ENCODE data around the gene CLDN9. TPM values are rescaled to one million over a fixed set of nuclear protein-coding genes. Genes with fewer than 3 reads are reported as not detected.

The CLDN9 gene
- total and polyA plus RNA-seq, 9 of the 15 experiments (the other 6 are each of a cell fraction or from before 2014, with no cell fraction given) = 0.12 to 0.44 (median 0.22) TPM; not detected in 4

- TF ChIP-seq PTRF (tag; IDR thresholded peaks at IDR 0.05) (no peak), ATF7 (IDR thresholded peaks at IDR 0.05) (no peak), DPF2 (IDR thresholded peaks at IDR 0.05) (no peak), PHTF2 (CRISPR knock-in tag; IDR thresholded peaks at IDR 0.05) (no peak), TAF1 (IDR thresholded peaks at IDR 0.05; ENCODE audit: control insufficient read depth, extremely low read depth, insufficient read depth, low read length, severe bottlenecking) (peak; percentile 97), ETS2 (tag; IDR thresholded peaks at IDR 0.05; ENCODE audit: borderline replicate concordance, poor library complexity, severe bottlenecking) (no peak), SIRT6 (IDR thresholded peaks at IDR 0.05; ENCODE audit: low read depth, low read length) (no peak), KDM5B (IDR thresholded peaks at IDR 0.05; ENCODE audit: insufficient replicate concordance, low read depth, low read length) (peak; percentile 51), PHB (CRISPR knock-in tag; IDR thresholded peaks at IDR 0.05) (no peak), CHD2 (IDR thresholded peaks at IDR 0.05; ENCODE audit: low read depth, low read length) (0 out of 2 replicates have a peak, but pooled peaks have one; percentile 2), ZNF79 (CRISPR knock-in tag; IDR thresholded peaks at IDR 0.05; ENCODE audit: low read depth) (no peak), TAF9B (IDR thresholded peaks at IDR 0.05; ENCODE audit: partially characterized antibody) (no peak), SMARCA4 (IDR thresholded peaks at IDR 0.05) (no peak), PTTG1 (tag; IDR thresholded peaks at IDR 0.05; ENCODE audit: low read depth) (no peak), SIX5 (IDR thresholded peaks at IDR 0.05; ENCODE audit: borderline replicate concordance in 1 of 2, insufficient read depth in 1 of 2, low read depth in 1 of 2, low read length in 2 of 2) (no peak), ZNF780A (CRISPR knock-in tag; IDR thresholded peaks at IDR 0.05) (no peak), HNRNPLL (IDR thresholded peaks at IDR 0.05; ENCODE audit: low read depth, low read length, poor library complexity, severe bottlenecking) (peak; percentile 63), RBBP5 (IDR thresholded peaks at IDR 0.05; ENCODE audit: borderline replicate concordance, insufficient read depth, low read length, poor library complexity, severe bottlenecking) (peak; percentile 71), SUPT5H (IDR thresholded peaks at IDR 0.05) (peak; percentile 87), KLF13 (tag; IDR thresholded peaks at IDR 0.05; ENCODE audit: borderline replicate concordance, low read depth) (no peak), RAD21 (CRISPR knock-in tag; conservative IDR thresholded peaks at IDR 0.05 in 1 of 2, IDR thresholded peaks at IDR 0.05 in 1 of 2) (peak; percentile 6 to 12; a peak in 1 of 4 replicates)
- TF ChIP-seq, protein P1, sequence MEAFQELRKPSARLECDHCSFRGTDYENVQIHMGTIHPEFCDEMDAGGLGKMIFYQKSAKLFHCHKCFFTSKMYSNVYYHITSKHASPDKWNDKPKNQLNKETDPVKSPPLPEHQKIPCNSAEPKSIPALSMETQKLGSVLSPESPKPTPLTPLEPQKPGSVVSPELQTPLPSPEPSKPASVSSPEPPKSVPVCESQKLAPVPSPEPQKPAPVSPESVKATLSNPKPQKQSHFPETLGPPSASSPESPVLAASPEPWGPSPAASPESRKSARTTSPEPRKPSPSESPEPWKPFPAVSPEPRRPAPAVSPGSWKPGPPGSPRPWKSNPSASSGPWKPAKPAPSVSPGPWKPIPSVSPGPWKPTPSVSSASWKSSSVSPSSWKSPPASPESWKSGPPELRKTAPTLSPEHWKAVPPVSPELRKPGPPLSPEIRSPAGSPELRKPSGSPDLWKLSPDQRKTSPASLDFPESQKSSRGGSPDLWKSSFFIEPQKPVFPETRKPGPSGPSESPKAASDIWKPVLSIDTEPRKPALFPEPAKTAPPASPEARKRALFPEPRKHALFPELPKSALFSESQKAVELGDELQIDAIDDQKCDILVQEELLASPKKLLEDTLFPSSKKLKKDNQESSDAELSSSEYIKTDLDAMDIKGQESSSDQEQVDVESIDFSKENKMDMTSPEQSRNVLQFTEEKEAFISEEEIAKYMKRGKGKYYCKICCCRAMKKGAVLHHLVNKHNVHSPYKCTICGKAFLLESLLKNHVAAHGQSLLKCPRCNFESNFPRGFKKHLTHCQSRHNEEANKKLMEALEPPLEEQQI (IDR thresholded peaks at IDR 0.05) = no peak
These were observed 7.5 kb downstream of the CLDN9 start, which contains the start of gene TNFRSF12A (continued) for GRCh38 chr16:3020247-3020603.
